GM13977 (cell line): Measurements from ENCODE around the gene LCOR.

Experiments used
- DNase-seq: peaks from one replicate; pipeline ENCODE4 v3.0.0; 2012; ENCODE audit warnings: low spot score
- in situ Hi-C: fragments of 300-500 bp; cut with MboI; formaldehyde crosslinking; loops from one replicate; pipeline ENCODE4 v1.12.0; 2022; ENCODE audit warnings: low sequenced_read_pairs, low pct_unique_long_range_greater_than_20kb, mixed read lengths, inconsistent platforms; ENCODE audit not compliant: unreplicated experiment
- TF ChIP-seq, protein P1 (sequence below): IDR thresholded peaks from 2 replicates; pipeline ENCODE4 v1.5.1; 2012; ENCODE audit warnings: mild to moderate bottlenecking, control low read depth; ENCODE audit not compliant: insufficient read depth; ENCODE audit errors: extremely low read depth, missing control alignments

The LCOR gene

DNA sequence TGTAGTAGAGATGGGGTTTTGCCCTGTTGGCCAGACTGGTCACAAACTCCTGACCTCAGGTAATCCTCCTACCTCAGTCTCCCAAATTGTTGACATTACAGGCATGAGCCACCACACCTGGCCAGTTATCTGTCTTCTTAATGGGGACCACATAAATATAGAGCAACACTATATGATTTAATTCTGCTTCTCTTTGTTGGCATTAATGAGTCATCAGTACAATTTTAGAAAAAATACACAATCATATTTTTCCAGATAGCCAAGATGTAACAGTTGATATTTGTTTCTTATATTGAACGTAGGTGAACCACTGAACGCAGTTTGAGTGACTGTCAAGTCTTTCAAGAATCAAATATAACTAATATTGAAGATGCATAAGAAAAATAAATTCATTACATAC, 48.5 kb downstream of the LCOR start:
- in situ Hi-C loops = no loop called here
- TF ChIP-seq, protein P1, sequence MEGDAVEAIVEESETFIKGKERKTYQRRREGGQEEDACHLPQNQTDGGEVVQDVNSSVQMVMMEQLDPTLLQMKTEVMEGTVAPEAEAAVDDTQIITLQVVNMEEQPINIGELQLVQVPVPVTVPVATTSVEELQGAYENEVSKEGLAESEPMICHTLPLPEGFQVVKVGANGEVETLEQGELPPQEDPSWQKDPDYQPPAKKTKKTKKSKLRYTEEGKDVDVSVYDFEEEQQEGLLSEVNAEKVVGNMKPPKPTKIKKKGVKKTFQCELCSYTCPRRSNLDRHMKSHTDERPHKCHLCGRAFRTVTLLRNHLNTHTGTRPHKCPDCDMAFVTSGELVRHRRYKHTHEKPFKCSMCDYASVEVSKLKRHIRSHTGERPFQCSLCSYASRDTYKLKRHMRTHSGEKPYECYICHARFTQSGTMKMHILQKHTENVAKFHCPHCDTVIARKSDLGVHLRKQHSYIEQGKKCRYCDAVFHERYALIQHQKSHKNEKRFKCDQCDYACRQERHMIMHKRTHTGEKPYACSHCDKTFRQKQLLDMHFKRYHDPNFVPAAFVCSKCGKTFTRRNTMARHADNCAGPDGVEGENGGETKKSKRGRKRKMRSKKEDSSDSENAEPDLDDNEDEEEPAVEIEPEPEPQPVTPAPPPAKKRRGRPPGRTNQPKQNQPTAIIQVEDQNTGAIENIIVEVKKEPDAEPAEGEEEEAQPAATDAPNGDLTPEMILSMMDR = no peak
- DNase-seq = no peak

DNA sequence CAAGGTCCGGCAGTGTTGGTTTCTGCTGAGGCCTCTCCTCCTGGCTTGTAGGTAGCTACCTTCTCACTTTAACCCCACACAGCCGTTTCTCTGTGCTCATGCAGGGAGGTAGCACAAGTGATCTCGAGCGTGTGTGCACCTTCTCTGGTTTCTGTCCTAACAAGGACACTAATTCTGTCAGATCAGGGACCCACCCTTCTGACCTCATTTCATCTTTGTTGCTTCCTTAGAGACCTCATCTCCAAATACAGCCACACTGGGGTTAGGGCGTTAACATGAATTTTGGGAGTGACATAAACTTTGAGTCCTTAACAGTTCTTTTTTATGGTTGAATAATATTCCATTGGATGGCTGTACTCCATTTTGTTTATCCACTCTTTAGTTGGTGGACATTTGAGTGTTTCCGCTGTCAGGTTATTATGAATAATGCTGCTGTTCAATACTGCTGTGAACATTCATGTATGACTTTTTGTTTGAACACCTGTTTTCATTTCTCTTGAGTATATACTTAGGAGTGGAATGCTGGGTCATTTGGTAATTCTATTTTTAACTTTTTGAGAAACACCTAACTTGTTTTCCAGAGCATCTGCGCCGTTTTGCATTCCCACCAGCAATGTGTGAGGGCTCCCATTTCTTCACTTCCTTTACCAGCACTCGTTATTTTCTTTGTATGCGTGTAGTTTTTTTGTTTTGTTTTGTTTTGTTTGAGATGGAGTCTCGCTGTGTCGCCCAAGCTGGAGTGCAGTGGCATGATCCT, 57.5 kb downstream of the LCOR start:
- no peak for DNase-seq
- TF ChIP-seq, protein P1 = no peak
- in situ Hi-C loops = no loop called here

DNA sequence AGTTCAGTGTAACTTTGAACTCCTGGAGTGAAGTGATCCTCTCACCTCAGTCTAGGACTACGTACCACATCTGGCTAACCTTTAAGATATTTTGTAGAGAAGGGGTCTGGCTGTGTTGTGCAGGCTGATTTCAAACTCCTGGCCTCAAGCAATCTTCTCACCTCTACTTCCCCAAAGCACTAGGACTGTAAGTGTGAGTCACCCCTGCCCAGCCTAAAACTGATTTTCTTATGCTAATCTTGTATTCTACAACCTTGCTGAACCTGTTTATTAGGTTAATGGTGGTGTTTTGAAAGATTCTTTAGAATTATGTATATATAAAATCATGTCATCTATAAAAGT, 58.0 kb downstream of the LCOR start:
- in situ Hi-C loops = no loop called here
- TF ChIP-seq, protein P1 = no peak
- no peak for DNase-seq

DNA sequence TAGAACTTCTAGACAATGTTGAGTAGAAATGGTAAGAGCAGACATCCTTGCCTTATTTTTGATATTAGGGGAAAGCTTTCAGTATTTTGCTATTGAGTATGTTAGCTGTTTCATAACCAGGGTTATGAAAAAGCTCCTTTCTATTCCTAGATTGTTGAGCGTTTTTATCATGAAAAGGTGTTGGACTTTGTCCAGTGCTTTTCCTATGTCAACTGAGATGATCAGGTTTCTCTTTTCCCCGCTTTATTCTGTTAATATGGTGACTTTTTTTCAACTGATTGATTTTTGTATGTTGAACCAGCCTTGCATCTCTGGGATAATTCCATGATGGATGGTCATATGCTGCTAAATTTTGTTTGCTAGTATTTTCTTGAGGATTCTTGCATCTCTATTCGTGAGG, 58.5 kb downstream of the LCOR start:
- DNase-seq = no peak
- TF ChIP-seq, protein P1 = no peak
- in situ Hi-C loops = no loop called here

DNA sequence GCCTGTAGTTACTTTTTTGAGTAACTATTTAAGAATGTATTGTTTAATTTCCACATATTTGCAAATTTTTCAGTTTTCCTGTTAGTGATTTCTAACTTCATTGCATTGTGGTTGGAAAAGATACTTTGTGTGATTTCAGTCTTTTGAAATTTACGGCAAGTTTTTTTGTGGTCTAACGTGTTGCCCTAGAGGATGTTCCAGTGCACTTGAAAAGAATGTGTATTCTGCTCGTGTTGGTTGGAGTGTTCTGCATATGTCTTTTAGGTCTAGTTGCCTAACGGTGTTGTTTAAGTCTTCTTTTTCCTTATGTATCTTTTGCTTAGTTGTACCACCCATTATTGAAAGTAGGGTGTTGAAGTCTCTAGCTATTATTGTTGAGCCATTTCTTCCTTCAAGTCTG, 59.7 kb downstream of the LCOR start:
- no peak for DNase-seq
- in situ Hi-C loops = no loop called here

DNA sequence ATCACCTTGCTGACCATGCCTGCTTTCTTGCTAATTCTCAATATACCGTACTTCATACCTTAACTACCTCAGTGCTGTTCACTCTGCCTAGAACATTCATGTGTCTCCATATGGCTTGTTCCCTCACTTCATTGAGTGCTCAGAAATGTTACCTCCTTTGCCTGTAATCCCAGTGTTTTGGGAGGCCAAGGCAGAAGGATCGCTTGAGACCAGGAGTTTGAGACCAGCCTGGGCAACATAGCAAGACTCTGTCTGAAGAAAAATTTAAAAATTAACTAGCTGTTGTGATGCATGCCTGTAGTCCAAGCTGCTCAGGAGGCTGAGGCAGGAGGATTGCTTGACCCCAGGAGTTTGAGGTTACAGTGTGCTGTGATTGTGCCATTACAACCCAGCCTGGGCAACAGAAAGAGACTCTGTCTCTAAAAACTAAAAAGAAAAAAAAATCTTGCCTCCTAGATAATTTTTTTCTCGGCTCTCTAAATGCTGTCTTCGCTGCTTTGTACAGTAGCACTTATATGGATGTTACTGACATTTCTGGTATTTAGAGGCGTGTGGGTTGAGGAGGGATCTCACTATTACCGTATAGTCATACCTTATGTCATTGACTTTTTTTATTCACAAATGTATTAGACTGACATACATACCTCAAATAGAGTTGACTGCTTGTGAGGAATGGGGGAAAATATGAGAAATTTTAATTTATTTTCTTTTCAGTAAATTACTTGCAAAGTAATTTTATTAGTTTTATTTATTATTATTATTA, 63.7 kb downstream of the LCOR start:
- TF ChIP-seq, protein P1 = no peak
- no peak for DNase-seq
- in situ Hi-C loops = no loop called here

More for the DNA sequence above, 59.7 kb downstream of the LCOR start:
- TF ChIP-seq, protein P1 = no peak
